Stomach (tissue), 9 donors: ENCODE measurements around the gene PPP1R2. TPM values are rescaled to one million over a fixed set of nuclear protein-coding genes. Genes with fewer than 3 reads are reported as not detected.

ENCODE experiments used
- DNase-seq, 2 donors: peaks; one replicate each; pipeline versions ENCODE4 v3.0.0 to v3.0.0-alpha.2; 2013 to 2019
- H3K27ac ChIP-seq, 5 donors: fragments of 200-600 bp in 4 of 5; sonication (generic) in 4 of 5; one replicate each; pipeline ENCODE4 v1.5.1; 2013 to 2019; ENCODE audit warnings: mild to moderate bottlenecking in 1 of 5, moderate library complexity in 1 of 5
- H3K27me3 ChIP-seq, 3 donors: fragments of 200-600 bp; sonication (generic); one replicate each; pipeline ENCODE4 v1.5.1; 2017 to 2019; ENCODE audit warnings: mixed run types in 1 of 3
- H3K36me3 ChIP-seq, 4 donors: fragments of 200-600 bp; sonication (generic); 1 replicate in 3 of 4; 2 replicates in 1 of 4; pipeline ENCODE4 v1.5.1; 2016 to 2019
- H3K4me1 ChIP-seq, 4 donors: fragments of 200-600 bp; sonication (generic); one replicate each; pipeline ENCODE4 v1.5.1; 2016 to 2019
- H3K4me3 ChIP-seq, 4 donors: fragments of 200-600 bp; sonication (generic) in 3 of 4; one replicate each; pipeline ENCODE4 v1.5.1; 2016 to 2019; ENCODE audit warnings: mild to moderate bottlenecking in 1 of 4
- H3K9me3 ChIP-seq, 4 donors: fragments of 200-600 bp; sonication (generic); one replicate each; pipeline ENCODE4 v1.5.1; 2016 to 2019
- EP300 ChIP-seq: sonication (generic); formaldehyde crosslinking; IDR thresholded peaks from one replicate; pipeline ENCODE4 v1.6.1; 2017; ENCODE audit warnings: antibody characterized with exemption
- POLR2A ChIP-seq, 4 donors: fragments of 450-650 bp; IDR thresholded peaks; one replicate each; pipeline ENCODE4 v1.6.1; 2016; ENCODE audit warnings: antibody characterized with exemption in 4 of 4, control low read depth in 2 of 4, mild to moderate bottlenecking in 1 of 4, moderate library complexity in 1 of 4
- POLR2AphosphoS5 ChIP-seq, 3 donors: sonication (generic); formaldehyde crosslinking; IDR thresholded peaks; one replicate each; pipeline ENCODE4 v1.6.1; 2016; ENCODE audit warnings: antibody characterized with exemption in 3 of 3
- WGBS, 5 donors: extraction: QIAGEN DNeasy Blood & Tissue Kit in 3 of 5; methylation state at CpG; one replicate each; pipeline versions ENCODE4 v1.1.5 to v1.1.7; 2013 to 2018; 5-methylcytosine and 5-hydroxymethylcytosine counted together
- intact Hi-C: fragments of 100-400 bp; cut with DNase I; formaldehyde crosslinking; loops from one replicate; pipeline ENCODE4 v1.15.1; 2023; ENCODE audit warnings: low total_unique reads
- polyA plus RNA-seq, 3 donors: library from polyadenylated mRNA; stranded (reverse); fragments of 200-250 nt; gene quantifications; one replicate each; pipeline ENCODE4 v1.2.3, GENCODE V29; 2013
- total RNA-seq, 5 donors: library from RNA; depleted of rRNA; stranded (reverse); fragments of >200 nt; gene quantifications; one replicate each; pipeline versions ENCODE4 v1.1.0 to v1.2.3, GENCODE V29; 2014 to 2016
- TF ChIP-seq, protein P1 (sequence below), 7 experiments: fragments of 450-650 bp in 4 of 7; fragments of 200-600 bp in 3 of 7; sonication (generic) in 3 of 7; IDR thresholded peaks; one replicate each; pipeline ENCODE4 v1.5.1; 2016 to 2019; ENCODE audit warnings: antibody characterized with exemption in 7 of 7, control low read depth in 2 of 7, mild to moderate bottlenecking in 1 of 7
- donor health status: healthy with polysubstance abuse.
- donor health status: Bipolar disorder and iron deficiency.
- donor health status: healthy.

PPP1R2 gene
- total and polyA plus RNA-seq, 8 donors: 21.4 to 102 (median 42.9) TPM

DNA sequence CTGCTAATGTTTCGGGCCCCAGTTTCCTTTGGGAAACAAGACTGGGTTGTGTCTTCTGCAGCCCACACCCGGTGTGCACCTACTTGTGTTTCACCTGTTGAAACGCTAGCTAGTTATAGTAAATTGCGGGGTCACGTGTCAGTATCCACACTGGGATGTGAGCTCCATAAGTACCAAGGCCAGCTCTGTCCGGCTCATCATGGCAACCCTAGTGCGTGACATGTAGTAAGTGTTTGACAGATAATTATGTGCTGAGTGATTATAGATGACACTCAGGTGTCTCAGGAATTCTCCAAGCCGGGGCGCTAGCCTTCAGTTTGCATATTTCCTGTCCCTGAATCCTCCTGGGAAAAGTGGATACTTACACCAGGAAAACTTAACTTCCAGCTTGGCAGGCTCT lies 27.8 kb upstream of the PPP1R2 start:
- Histone ChIP-seq H3K27ac (no peak overlapping the region), H3K27me3 (peaks cover 0 to 17% (median 0%) of the 10 kb centered on the region in 3 donors), H3K4me1 (no peaks in the 10 kb centered on the region), H3K9me3 (no peaks in the 10 kb centered on the region), H3K4me3 (no peak overlapping the region), H3K36me3 (peaks cover 0 to 4% (median 2%) of the 10 kb centered on the region in 4 donors)
- DNase-seq: no peak
- intact Hi-C loops: no loop called here
- TF ChIP-seq EP300 (no peak), POLR2AphosphoS5 (IDR thresholded peaks at IDR 0.05) (no peak), POLR2A (IDR thresholded peaks at IDR 0.05) (no peak)
- TF ChIP-seq, protein P1, sequence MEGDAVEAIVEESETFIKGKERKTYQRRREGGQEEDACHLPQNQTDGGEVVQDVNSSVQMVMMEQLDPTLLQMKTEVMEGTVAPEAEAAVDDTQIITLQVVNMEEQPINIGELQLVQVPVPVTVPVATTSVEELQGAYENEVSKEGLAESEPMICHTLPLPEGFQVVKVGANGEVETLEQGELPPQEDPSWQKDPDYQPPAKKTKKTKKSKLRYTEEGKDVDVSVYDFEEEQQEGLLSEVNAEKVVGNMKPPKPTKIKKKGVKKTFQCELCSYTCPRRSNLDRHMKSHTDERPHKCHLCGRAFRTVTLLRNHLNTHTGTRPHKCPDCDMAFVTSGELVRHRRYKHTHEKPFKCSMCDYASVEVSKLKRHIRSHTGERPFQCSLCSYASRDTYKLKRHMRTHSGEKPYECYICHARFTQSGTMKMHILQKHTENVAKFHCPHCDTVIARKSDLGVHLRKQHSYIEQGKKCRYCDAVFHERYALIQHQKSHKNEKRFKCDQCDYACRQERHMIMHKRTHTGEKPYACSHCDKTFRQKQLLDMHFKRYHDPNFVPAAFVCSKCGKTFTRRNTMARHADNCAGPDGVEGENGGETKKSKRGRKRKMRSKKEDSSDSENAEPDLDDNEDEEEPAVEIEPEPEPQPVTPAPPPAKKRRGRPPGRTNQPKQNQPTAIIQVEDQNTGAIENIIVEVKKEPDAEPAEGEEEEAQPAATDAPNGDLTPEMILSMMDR (IDR thresholded peaks at IDR 0.05): no peak
- 90 to 91% (median 91%) methylated on average over 9 of the region's 9 CpGs for whole genome bisulfite sequencing, 5 donors

DNA sequence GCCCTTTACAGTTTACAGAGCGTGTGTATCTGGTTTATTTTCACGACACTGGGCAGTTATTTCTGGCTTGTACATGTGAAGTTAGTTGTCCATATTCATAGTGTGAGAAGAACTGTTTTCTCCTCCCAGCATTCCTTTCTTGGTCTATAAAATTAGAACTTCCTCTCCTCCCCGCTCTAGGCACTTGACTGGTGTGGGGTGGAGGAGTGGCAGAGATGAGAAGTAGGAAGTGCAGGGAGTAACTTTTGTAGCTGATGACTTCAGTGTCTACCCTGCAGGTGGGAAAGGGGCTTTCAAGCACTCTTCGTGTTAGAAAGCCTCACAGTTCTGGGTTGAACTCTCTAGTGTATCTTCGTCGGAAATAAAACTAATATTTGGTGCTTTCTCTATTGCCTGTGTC lies 27.2 kb upstream of the PPP1R2 start:
- WGBS, 5 donors: 71 to 89% (median 82%) methylated on average over 6 of the region's 6 CpGs
- Histone ChIP-seq H3K36me3 (peaks cover 0 to 4% (median 2%) of the 10 kb centered on the region in 4 donors), H3K4me3 (no peak overlapping the region), H3K27me3 (peaks cover 0 to 23% (median 3%) of the 10 kb centered on the region in 3 donors), H3K27ac (no peak overlapping the region), H3K9me3 (no peaks in the 10 kb centered on the region), H3K4me1 (no peaks in the 10 kb centered on the region)
- TF ChIP-seq, protein P1 (IDR thresholded peaks at IDR 0.05): no peak
- TF ChIP-seq POLR2A (IDR thresholded peaks at IDR 0.05): no peak
- no peak for TF ChIP-seq POLR2AphosphoS5 (IDR thresholded peaks at IDR 0.05)
- no peak for TF ChIP-seq EP300
- intact Hi-C loops: no loop called here
- DNase-seq: no peak

DNA sequence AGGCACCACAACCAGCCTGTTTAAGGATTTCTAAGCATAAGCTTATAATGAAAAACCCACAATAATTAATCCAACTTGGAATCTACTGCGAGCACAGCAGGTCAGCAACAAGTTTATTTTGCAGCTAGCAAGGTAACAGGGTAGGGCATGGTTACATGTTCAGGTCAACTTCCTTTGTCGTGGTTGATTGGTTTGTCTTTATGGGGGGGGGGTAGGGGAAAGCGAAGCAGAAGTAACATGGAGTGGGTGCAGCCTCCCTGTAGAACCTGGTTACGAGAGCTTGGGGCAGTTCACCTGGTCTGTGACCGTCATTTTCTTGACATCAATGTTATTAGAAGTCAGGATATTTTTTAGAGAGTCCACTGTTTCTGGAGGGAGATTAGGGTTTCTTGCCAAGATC lies 25.5 kb upstream of the PPP1R2 start:
- Histone ChIP-seq H3K27ac (no peak overlapping the region), H3K4me3 (no peak overlapping the region), H3K4me1 (no peaks in the 10 kb centered on the region), H3K36me3 (peaks cover 0 to 4% (median 2%) of the 10 kb centered on the region in 4 donors), H3K27me3 (peaks cover 0 to 24% (median 3%) of the 10 kb centered on the region in 3 donors), H3K9me3 (no peaks in the 10 kb centered on the region)
- TF ChIP-seq POLR2A (IDR thresholded peaks at IDR 0.05) (no peak), POLR2AphosphoS5 (IDR thresholded peaks at IDR 0.05) (no peak)
- DNase-seq: no peak
- 69 to 81% (median 77%) methylated on average over 5 of the region's 5 CpGs for WGBS, 5 donors
- intact Hi-C loops: no loop called here

DNA sequence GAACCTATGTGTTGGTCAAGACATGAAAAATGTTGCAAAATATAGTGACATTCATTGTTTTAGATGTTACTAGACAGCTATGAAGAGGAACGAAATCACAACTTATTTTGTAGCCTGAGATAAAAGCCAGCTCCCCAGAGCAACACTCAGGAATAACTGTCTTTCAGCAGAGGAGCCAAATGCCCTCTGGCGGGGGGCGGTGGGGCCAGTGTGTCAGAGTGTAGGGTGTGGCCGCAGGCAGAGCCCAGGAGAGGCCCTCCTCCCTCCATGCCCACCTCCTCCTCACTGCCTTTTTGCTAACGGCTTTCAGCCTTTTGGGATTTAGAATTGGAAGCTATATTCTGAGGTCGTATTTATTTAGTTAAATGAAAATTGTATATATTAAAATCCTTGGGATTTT lies 23.7 kb upstream of the PPP1R2 start:
- H3K27me3 ChIP-seq: peaks cover 0 to 24% (median 3%) of the 10 kb centered on the region in 3 donors
- no peak overlapping the region for H3K27ac ChIP-seq
- 48 to 67% (median 59%) methylated on average over 6 of the region's 6 CpGs for WGBS, 5 donors
- DNase-seq: no peak
- intact Hi-C loops: no loop called here
- H3K9me3 ChIP-seq: no peaks in the 10 kb centered on the region
- H3K4me3 ChIP-seq: no peak overlapping the region
- TF ChIP-seq EP300: no peak
- TF ChIP-seq, protein P1 (IDR thresholded peaks at IDR 0.05): no peak
- no peak for TF ChIP-seq POLR2A (IDR thresholded peaks at IDR 0.05)
- TF ChIP-seq POLR2AphosphoS5 (IDR thresholded peaks at IDR 0.05): no peak
- H3K36me3 ChIP-seq: peaks cover 0 to 4% (median 0%) of the 10 kb centered on the region in 4 donors
- H3K4me1 ChIP-seq: no peaks in the 10 kb centered on the region

DNA sequence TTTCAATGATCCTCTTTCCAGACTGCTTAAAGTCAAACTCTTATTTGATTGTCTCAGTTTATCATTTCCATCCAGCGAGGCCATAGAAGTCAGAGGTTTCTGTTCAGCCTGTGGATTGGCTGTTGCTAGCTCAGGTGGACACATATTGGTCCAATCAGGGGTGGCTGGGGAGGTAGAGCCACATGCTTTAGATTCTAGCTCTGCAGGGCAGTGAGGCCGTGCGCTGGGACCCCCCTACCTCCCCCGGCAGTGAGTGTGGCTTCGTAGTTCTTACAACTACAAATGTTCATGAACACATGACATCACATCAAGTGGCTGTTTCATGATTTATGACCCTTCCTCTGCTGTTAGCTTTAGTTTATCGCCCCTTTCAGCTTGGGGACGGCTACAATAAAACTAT lies 22.6 kb upstream of the PPP1R2 start:
- Histone ChIP-seq H3K27ac (no peak overlapping the region), H3K27me3 (peaks cover 0 to 24% (median 3%) of the 10 kb centered on the region in 3 donors), H3K4me3 (no peak overlapping the region), H3K36me3 (peaks cover 0 to 2% (median 0%) of the 10 kb centered on the region in 4 donors), H3K4me1 (no peaks in the 10 kb centered on the region), H3K9me3 (no peaks in the 10 kb centered on the region)
- no peak for DNase-seq
- intact Hi-C loops: no loop called here
- 37 to 53% (median 49%) methylated on average over 7 of the region's 7 CpGs for WGBS, 5 donors
- TF ChIP-seq, protein P1 (IDR thresholded peaks at IDR 0.05): no peak
- TF ChIP-seq POLR2AphosphoS5 (IDR thresholded peaks at IDR 0.05) (no peak), EP300 (no peak), POLR2A (IDR thresholded peaks at IDR 0.05) (no peak)
